Measurements from ENCODE around the gene SLC22A31.

The SLC22A31 gene

GRCh38 chr16:89164847-89165680, 35.3 kb downstream of the SLC22A31 start:
- no peak for DNase-seq (ENCODE audit: low spot score)

DNA sequence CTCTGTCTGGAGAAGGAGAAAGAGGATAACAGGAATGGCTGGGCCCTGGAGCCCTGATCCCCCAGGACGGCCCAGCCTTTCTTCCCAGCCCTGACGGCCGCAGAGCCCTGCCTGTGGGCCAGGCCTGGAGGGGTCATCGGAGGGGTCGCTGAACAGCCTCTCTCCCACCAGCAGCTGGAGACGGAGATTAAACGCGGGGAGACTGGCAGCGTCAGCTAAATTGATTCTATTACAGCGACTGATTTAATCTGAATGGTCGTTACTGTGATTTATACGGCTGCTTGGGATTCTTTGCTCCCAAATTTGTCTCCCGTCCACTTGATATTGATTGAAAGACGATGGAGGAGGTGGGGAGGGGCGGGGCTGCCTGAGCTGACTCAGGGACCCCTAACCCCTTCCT, 35.9 kb downstream of the SLC22A31 start:
- no peak for DNase-seq (ENCODE audit: low spot score)

DNA sequence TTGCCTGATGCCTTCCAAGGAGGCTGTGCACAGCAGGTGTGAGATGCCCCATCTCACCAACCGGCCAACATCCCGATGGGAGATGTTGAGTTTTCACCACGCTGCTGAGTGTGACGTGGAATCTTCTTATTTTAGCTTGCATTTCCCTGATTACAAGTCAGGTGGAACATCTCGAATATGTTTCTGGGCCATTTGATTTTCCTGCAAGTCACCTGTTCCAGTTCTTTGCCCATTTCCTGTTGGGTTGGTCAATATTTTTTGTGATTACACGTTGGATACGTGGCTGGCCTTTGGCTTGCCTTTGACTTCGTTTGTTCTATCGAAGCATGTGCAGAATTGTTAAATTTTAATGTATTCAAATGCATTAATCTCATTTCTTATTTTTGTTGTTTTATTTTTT, 37.0 kb downstream of the SLC22A31 start:
- no peak for DNase-seq (ENCODE audit: low spot score)

- no peak for DNase-seq (ENCODE audit: low spot score)
Measured at GRCh38 chr16:89161763-89162713, 38.3 kb downstream of the SLC22A31 start.

DNA sequence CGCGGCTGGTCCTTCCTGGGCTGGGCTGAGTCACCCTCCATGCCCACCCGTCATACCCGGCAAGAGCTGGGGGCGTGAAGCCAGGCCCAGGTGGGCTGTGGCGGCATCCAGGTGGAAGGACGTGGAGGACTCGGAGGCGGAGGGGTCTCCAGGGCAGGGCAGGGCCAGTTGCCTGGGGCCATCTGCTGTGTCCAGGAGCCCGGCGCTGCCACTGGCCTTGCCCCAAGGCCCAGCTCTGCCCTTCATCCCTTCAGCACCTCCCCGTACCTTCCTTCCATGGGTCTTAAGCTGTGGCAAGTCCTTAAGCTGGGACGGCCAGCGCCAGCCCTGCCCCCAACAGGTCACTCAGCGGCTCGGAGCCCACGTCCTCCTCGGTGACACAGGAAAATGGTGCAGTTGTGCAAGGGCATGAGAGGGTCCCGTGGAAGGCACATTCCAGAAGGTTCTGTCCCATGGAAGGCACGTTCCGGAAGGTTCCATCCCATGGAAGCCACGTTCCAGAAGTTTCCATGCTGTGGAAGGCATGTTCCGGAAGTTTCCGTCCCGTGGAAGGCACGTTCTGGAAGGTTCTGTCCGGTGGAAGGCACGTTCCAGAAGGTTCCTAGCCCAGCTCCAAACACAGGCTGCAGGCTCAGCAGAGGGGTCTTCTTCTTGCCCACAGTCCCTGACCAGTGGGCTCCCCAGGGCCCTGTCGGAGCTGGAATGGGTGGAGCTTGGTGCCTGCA, 39.2 kb downstream of the SLC22A31 start:
- DNase-seq (ENCODE audit: low spot score): no peak

GRCh38 chr16:89159850-89160354, 40.4 kb downstream of the SLC22A31 start:
- DNase-seq (ENCODE audit: low spot score): no peak

GRCh38 chr16:89159066-89159849, 41.1 kb downstream of the SLC22A31 start:
- no peak for DNase-seq (ENCODE audit: low spot score)

GRCh38 chr16:89157778-89158177, 42.6 kb downstream of the SLC22A31 start:
- DNase-seq (ENCODE audit: low spot score): no peak

DNA sequence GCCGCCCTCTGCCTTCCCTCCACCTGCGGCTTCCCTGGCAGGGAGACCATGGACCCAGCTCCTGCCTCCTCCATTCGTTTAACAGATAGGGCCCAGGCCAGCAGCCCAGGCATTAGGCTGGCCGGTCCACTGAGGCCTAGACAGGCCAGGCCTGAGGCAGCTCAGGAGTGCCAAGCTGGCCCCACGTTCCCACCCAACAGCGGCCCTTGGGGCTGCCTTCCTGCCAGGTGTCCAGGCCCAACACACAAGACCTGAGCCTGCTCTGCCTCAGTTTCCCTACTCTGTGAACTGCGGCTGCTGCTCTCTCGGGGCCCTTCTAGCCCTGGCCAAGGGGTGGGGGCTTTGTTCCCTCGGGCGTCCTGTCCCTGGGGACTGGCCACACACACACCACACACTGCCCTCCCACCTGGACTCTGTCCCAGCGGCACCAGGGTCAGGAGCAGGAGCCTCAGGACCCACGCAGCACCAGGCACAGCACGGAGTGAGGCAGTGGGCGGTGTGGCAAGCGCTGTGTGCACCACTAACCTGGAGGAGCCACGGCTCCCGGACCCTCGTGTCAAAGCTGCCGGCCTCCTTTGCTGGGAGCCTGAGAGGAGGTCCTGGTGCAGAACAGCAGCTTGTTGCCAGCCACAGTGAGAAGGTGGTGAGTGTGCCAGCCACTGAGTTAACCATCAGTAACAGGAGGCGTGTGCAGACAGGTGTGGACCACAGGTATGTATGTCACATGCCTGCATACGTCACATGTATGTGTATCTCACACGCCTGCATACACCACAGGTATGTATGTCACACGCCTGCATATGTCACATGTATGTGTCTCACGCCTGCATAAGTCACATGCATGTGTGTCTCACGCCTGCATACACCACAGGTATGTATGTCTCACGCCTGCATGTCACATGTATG, 43.3 kb downstream of the SLC22A31 start:
- DNase-seq (ENCODE audit: low spot score): no peak

DNA sequence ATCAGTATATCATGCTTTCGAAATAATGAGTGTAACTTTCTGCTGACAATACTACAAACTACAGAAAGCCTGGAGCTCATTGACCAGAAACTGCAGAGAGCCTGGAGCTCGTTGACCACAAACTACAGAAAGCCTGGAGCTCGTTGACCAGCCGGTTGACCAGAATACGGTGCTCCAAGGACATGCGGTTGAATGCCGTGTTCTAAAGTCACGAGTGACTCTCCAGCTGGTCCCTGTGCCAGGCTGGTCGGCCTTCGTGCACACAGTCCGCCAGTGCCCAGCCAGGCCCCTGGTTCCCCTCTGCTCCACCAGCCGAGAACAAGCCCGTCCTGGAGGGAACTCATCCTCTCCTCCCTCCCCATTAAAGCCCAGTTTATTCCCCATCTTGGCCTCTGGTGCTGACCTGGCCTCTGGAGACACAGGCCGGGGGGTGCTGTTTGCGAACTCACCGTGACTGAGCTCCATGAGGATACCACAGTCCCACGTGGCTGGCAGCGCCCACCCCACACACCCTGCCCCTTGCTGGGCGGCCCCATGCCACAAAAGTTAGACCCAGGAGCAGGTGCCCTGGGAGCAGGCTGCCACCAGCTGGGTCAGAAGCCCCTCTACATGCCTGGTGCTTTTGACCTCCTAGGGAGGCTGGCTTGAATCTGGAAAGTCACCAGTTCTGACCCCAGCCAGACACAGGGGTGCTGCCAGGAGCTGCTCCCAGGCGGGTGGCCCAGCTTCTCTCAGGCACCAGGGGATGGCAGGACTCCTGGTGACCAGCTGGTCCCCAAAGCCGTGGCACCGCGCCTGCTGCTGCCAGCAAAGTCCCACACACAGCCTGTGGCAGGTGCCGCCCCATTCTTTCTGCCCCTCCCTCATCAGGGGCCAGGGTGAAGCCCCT, 44.2 kb downstream of the SLC22A31 start:
- no peak for DNase-seq (ENCODE audit: low spot score)

DNA sequence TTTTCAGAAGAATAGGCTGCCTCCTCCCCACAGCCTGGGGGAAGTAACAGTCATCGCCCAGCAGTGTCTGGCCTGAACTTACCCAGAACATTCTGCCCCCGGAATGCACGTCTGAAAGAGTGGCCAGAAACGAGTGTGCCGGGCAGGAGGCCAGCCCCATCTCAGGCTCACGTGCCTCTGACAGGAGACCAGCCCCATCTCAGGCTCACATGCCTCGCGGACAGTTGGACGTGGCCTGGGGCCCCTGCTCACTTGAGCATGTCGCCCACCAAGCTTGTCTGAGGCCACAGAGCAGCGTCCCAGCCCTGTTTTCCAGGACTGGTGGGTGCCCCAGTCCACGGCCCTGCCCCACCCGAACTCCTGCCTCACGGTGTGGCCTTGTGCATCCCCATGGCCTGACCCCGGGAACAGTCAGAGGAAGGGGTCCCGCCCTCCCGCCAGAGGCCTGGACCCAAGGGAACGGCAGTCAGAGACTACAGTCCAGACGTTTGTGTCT, 45.1 kb downstream of the SLC22A31 start:
- DNase-seq (ENCODE audit: low spot score): no peak

DNA sequence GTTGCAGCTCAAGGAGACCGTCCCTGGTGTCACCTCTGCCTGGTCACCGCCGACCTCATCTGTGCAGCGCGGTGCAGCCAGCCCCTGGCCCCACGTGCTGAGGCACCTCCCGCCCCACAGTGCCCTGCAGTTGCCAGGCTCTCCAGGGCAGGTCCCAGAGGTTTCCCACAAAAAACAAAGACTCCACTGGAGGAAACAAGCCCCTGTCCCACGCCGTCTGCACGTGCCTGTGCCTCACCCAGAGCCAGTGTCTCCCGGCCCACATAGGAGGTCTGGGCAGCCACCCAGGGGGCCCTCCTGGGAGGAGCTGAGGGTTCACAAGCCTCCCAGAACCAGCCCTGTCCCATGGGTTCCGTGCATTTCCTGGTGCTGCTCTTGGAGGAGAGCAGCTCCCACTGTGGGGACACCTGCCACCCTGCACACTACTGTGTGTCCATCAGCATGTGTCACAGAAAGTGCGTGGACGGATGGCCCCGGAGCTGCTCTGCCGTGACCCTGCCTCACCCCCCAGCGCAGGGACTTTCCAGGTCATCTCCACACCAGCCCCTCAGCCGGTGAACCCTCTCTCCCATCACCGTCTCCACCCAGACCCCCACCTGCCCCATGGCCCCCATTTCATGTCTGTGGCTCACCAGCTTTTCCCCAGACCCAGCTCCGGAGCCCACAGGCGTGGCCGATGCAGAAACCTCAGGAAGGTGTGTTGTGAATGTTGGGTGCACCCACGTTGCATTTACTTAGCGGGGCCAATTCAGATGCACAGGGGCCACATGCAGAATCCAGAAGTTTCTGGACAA, 45.8 kb downstream of the SLC22A31 start:
- DNase-seq (ENCODE audit: low spot score): no peak

DNA sequence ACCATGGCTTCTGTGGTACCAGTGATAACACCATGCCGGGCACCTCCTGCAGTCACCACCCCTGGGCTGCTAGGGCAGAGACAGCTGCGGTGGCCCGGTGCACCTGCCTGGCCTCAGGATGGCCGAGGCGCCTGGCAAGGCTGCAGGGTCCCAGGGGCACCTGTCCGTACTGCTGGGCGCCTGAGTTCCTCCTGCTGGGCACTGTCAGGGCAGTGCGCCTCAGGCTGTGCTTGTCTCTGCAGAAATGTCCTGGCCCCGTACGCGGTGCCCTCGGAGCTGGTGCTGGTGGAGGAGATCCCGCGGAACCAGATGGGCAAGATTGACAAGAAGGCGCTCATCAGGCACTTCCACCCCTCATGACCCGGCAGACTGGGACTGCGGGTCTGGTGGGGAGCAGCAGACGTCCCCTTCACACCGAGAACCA, 46.5 kb downstream of the SLC22A31 start:
- no peak for DNase-seq (ENCODE audit: low spot score)

DNA sequence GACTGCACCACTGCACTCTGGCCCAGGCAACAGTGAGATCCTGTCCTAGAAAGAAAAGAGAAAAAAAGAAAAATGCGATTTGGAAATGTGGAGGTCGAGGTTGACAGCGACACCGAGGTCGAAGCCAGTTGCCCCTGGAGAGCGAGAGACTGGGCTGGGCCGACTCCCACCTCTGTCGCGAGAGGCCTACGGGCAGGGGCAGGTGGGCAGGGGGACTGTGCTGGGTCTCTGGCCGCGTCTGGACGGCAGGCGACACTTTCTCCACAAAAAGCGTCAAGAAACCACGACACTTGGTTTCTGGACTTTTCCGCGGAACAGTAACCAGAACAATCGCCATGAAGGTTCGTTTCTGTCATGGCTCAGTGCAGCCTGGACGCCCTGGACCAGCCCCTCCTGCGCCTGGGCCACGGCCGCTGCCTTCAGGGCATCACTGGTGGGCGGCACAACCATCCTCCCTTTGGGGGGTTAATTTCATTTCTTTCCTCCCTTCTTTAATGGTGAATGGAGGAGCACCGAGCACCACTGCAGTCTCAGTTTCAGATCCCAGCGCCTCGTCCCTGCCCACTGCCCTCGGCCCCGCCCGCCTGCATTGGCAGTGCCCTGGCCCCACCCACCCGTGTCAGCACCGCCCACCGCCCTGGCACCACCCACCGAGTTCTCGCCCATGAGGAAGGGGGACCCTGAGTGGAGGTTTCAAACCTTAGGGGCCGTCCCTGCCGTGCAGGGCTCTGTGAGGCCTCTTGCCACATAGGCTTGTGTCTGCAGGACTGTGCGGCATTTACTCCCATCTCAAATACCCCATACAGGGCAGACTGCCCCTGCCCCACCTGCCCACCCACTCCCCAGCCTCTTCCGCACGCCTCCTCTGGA, 47.3 kb downstream of the SLC22A31 start:
- DNase-seq (ENCODE audit: low spot score): no peak

- no peak for DNase-seq (ENCODE audit: low spot score)
Measured at GRCh38 chr16:89150981-89151380, 49.4 kb downstream of the SLC22A31 start.

GRCh38 chr16:89150090-89150835, 50.1 kb downstream of the SLC22A31 start:
- no peak for DNase-seq (ENCODE audit: low spot score)
